HEK293T (cell line): ENCODE results near the gene MOK.
"Not testable (repeated sequence)": the region's sequence is repeated elsewhere in the genome, so short reads cannot be mapped to it uniquely, and the experiment has no call there.

ENCODE experiments used
- CTCF ChIA-PET: fragments of 350-600 bp; formaldehyde crosslinking; extraction: SDS; loops from one replicate; lab custom pipeline; 2021; ENCODE audit warnings: antibody characterized with exemption, inconsistent platforms; lab: Yijun Ruan, JAX
- POLR2A ChIA-PET: fragments of 350-600 bp; formaldehyde crosslinking; extraction: SDS; loops from one replicate; lab custom pipeline; 2020; ENCODE audit warnings: antibody characterized with exemption, inconsistent platforms; lab: Yijun Ruan, JAX
- DNase-seq: peaks from one replicate; pipeline ENCODE4 v3.0.0; 2012; ENCODE audit warnings: mixed read lengths; ENCODE audit errors: extremely low spot score
- ARNT ChIP-seq: fragments of 450-650 bp; IDR thresholded peaks from 2 replicates; pipeline ENCODE4 v1.6.1; 2017; ENCODE audit warnings: mild to moderate bottlenecking
- BHLHE40 ChIP-seq: fragments of 450-650 bp; IDR thresholded peaks from 2 replicates; pipeline ENCODE4 v1.6.1; 2016; ENCODE audit warnings: mild to moderate bottlenecking, moderate library complexity, borderline replicate concordance
- CTBP1 ChIP-seq: fragments of 450-650 bp; IDR thresholded peaks from 2 replicates; pipeline ENCODE4 v1.6.1; 2016; ENCODE audit warnings: borderline replicate concordance
- ELF4 ChIP-seq: fragments of 450-650 bp; IDR thresholded peaks from 2 replicates; pipeline ENCODE4 v1.6.1; 2017; ENCODE audit warnings: antibody characterized with exemption
- FOXA1 ChIP-seq: fragments of 450-650 bp; IDR thresholded peaks from 2 replicates; pipeline ENCODE4 v1.6.1; 2016; ENCODE audit warnings: mild to moderate bottlenecking
- FOXK2 ChIP-seq: fragments of 450-650 bp; IDR thresholded peaks from 2 replicates; pipeline ENCODE4 v1.6.1; 2016; ENCODE audit warnings: mild to moderate bottlenecking
- FOXM1 ChIP-seq: fragments of 450-650 bp; IDR thresholded peaks from 2 replicates; pipeline ENCODE4 v1.6.1; 2017; ENCODE audit warnings: mild to moderate bottlenecking, borderline replicate concordance
- HDGF ChIP-seq: fragments of 450-650 bp; IDR thresholded peaks from 2 replicates; pipeline ENCODE4 v1.6.1; 2017; ENCODE audit warnings: antibody characterized with exemption, borderline replicate concordance
- L3MBTL2 ChIP-seq: fragments of 450-650 bp; conservative IDR thresholded peaks from 2 replicates; pipeline ENCODE4 v1.6.1; 2016; ENCODE audit warnings: mild to moderate bottlenecking
- LEF1 ChIP-seq: fragments of 450-650 bp; IDR thresholded peaks from 2 replicates; pipeline ENCODE4 v1.6.1; 2017; ENCODE audit warnings: mild to moderate bottlenecking, borderline replicate concordance
- NFRKB ChIP-seq: fragments of 450-650 bp; IDR thresholded peaks from 2 replicates; pipeline ENCODE4 v1.6.1; 2016; ENCODE audit warnings: mild to moderate bottlenecking, moderate library complexity
- SP1 ChIP-seq: fragments of 450-650 bp; IDR thresholded peaks from 2 replicates; pipeline ENCODE4 v1.6.1; 2017
- SUZ12 ChIP-seq: fragments of 450-650 bp; IDR thresholded peaks from 2 replicates; pipeline ENCODE4 v1.6.1; 2016; ENCODE audit warnings: mild to moderate bottlenecking
- TARDBP ChIP-seq: fragments of 450-650 bp; IDR thresholded peaks from 2 replicates; pipeline ENCODE4 v1.6.1; 2016
- ZNF384 ChIP-seq: fragments of 450-650 bp; IDR thresholded peaks from 2 replicates; pipeline ENCODE4 v1.6.1; 2016
- TF ChIP-seq, protein P1 (sequence below): fragments of 450-650 bp; IDR thresholded peaks from 2 replicates; pipeline ENCODE4 v1.6.1; 2016

Gene MOK

DNA sequence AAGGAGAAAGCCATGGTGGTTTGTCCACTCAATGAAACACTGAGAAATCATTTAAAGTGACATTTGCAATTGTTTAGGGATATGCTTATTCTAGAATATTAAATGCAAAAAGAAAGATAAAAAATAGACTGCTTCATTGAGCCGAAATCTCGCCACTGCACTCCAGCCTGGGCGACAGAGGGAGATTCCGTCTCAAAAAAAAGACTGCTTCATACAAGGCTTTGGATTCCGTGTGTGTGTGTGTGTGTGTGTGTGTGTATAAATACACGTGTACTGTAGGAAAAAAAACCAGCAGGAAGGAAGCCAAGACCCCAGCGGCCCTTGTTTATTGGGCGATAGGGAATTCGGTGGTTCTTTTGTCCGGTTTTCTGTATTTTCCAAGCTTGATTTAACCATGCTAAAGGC lies 11.4 kb upstream of the MOK start:
- ChIA-PET POLR2A (interaction anchor here (0.6 to 2.1 kb wide), 3 partner anchors 11 to 228 kb away, joined by 3 to 9 read pairs (median 8); partner anchors contain the start of genes CINP, MOK and TECPR2), CTCF (interaction anchor here (0.6 kb wide), 1 partner anchor 358 kb away, joined by 4 read pairs; no protein-coding TSS in a partner anchor)
- TF ChIP-seq FOXA1 (no peak), NFRKB (no peak), L3MBTL2 (no peak; the same call in 1 of the 2 replicates), SUZ12 (no peak), FOXK2 (no peak), FOXM1 (no peak)
- DNase-seq, result no peak

DNA sequence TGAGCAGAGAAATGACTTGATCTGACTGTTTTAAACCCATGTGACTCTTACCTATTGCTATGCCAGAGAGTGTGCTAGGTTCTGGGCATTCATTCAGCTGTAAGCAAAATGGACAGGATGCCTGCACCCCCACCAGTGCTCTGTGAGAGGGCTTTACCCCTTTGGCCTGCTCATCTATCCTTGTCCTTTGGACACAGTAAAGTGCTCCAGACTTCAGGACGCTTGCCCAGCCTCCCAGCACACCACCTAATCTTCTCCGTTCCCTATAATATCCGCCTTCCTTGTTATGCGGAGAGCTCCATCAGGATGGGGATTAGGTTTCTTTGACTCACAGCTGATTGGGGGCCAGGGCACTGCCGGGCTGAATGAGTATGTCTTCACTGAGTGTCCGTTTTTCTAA lies 10.2 kb upstream of the MOK start:
- DNase-seq, result no peak
- TF ChIP-seq ELF4 (no peak), SP1 (no peak), CTBP1 (no peak), L3MBTL2 (no peak), NFRKB (no peak), HDGF (no peak), TARDBP (no peak), ARNT (no peak), SUZ12 (no peak)
- TF ChIP-seq, protein P1, sequence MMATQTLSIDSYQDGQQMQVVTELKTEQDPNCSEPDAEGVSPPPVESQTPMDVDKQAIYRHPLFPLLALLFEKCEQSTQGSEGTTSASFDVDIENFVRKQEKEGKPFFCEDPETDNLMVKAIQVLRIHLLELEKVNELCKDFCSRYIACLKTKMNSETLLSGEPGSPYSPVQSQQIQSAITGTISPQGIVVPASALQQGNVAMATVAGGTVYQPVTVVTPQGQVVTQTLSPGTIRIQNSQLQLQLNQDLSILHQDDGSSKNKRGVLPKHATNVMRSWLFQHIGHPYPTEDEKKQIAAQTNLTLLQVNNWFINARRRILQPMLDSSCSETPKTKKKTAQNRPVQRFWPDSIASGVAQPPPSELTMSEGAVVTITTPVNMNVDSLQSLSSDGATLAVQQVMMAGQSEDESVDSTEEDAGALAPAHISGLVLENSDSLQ, result no peak
- ChIA-PET POLR2A (interaction anchor here (1.4 to 1.8 kb wide), 4 partner anchors 10 to 99 kb away, joined by 3 to 8 read pairs (median 4); partner anchors contain the start of gene MOK), CTCF (interaction anchor here (1.0 to 1.6 kb wide), 7 partner anchors 11 to 252 kb away, joined by 3 to 11 read pairs (median 6); partner anchors contain the start of gene MOK)

DNA sequence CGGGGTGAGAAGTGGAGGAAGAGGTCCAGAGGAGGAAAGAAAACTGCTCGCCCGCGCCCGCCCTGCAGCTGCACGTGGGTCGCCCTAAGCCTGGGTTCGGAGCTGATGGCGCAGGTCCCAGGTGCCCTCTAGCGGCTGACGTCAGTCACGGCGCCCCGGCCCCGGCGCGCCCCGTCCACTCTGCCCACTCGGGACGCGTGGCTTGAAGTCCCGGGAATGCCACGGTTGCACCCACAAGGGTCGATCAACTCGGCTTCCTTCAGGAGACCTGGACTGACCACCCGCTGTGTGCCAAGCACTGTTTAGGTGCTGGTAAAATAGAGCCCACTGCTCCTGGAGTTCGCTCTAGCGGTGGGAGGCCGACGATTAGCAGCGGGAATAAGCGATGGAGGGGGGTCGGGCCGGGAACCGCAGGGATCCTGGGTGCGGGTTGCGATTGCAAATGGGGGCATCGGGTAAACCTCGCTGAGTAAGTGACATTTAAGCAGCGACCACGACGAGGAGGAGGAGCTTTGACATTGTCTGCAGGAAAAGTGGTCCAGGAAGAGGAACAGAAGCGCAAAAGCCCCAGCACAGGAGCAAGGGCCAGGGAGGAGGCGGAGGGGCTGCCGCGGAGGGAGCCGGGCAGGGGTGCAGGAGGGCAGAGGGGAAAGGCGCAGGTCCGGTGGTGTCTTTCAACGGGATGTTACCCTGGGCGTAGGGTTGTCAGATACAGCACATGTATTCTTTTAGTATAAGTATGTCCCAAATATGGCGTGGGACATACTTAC lies 9.5 kb upstream of the MOK start:
- ChIA-PET POLR2A (interaction anchor here (0.6 to 1.8 kb wide), 9 partner anchors 8 to 297 kb away, joined by 3 to 8 read pairs (median 3); partner anchors contain the start of gene MOK), CTCF (interaction anchor here (0.6 to 1.6 kb wide), 13 partner anchors 10 to 505 kb away, joined by 3 to 11 read pairs (median 4); partner anchors contain the start of gene MOK)
- DNase-seq, result peak; percentile 76
- TF ChIP-seq TARDBP (peak; percentile 96), L3MBTL2 (peak; percentile 86)
- TF ChIP-seq, protein P1, result no peak

DNA sequence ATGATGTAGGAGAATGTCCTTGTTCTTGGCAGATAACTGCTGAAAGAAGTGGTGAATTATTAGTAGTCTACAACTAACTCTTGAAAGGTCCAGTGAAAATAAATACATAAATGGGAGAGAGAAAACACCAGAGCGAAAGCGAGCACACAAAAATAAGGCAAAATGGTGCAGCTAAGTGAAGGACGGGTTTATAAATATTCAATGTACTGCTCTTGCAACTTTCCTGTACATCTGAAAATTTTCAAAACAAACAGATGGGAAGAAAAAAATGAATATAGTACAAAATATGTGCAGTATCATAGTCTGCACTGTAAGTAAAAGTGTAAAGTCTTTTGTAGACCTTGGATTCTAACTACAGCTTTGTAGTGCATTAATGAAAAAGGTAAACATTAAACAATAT lies 1.3 kb downstream of the MOK start:
- no peak for DNase-seq
- CTCF ChIA-PET, result interaction anchor here (1.8 kb wide), 1 partner anchor 11 kb away, joined by 11 read pairs; no protein-coding TSS in a partner anchor
- POLR2A ChIA-PET, result no interaction called here
- TF ChIP-seq, protein P1, result no peak
- TF ChIP-seq TARDBP, result no peak
- TF ChIP-seq SUZ12, result no peak
- no peak for TF ChIP-seq NFRKB
- no peak for TF ChIP-seq ELF4
- no peak for TF ChIP-seq FOXA1
- TF ChIP-seq BHLHE40, result no peak

DNA sequence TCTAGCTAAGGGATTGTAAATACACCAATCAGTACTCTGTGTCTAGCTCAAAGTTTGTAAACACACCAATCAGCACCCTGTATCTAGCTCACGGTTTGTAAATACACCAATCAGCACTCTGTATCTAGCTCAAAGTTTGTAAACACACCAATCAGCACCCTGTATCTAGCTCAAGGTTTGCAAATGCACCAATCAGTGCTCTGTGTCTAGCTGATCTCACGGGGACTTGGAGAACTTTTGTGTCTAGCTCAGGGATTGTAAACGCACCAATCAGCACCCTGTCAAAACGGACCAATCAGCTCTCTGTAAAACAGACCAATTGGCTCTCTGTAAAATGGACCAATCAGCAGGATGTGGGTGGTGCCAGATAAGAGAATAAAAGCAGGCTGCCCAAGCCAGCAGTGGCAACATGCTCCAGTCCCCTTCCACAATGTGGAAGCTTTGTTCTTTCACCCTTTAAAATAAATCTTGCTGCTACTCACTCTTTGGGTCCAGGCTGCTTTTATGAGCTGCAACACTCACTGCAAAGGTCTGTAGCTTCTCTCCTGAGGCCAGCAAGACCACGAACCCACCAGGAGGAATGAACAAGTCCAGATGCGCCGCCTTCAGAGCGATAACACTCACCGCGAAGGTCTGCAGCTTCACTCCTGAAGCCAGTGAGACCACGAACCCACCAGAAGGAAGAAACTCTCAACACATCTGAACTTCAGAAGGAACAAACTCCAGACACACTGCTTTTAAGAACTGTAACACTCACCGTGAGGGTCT lies 6.5 kb downstream of the MOK start:
- DNase-seq, CTCF ChIA-PET: not testable (repeated sequence)
- POLR2A ChIA-PET, result interaction anchor here (1.1 kb wide), 1 partner anchor 19 kb away, joined by 5 read pairs; no protein-coding TSS in a partner anchor

DNA sequence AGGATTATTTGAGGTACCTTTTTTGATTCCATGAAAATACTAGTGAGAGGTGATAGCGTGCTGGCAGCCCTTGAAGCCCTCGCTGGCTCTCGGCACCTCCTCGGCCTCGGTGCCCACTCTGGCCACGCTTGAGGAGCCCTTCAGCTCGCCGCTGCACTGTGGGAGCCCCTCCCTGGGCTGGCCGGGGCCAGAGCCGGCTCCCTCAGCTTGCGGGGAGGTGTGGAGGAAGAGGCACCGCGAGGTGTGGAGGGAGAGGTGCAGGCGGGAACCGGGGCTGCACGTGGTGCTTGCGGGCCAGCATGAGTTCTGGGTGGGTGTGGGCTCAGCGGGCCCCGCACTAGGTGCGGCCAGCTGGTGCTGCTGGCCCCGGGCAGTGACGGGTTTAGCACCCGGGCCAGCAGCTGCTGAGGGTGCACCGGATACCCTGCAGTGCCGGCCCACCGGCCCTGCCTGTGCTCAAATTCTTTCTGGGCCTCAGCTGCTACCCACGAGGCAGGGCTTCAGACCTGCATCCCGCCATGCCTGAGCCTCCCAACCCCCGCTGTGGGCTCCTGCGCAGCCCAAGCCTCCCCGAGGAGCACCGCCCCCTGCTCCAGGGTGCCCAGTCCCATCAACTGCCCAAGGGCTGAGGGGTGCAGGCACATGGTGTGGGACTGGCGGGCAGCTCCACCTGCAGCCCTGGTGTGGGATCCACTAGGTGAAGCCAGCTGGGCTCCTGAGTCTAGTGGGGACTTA lies 7.4 kb downstream of the MOK start:
- POLR2A ChIA-PET, result interaction anchor here (1.1 kb wide), 1 partner anchor 20 kb away, joined by 5 read pairs; no protein-coding TSS in a partner anchor
- CTCF ChIA-PET, result no interaction called here
- no peak for DNase-seq
- TF ChIP-seq TARDBP, result no peak
- TF ChIP-seq FOXK2, result no peak
- no peak for TF ChIP-seq FOXA1
- TF ChIP-seq SUZ12, result no peak
- TF ChIP-seq L3MBTL2, result no peak
- TF ChIP-seq HDGF, result no peak
- no peak for TF ChIP-seq LEF1
- TF ChIP-seq FOXM1, result no peak
- TF ChIP-seq CTBP1, result no peak
- TF ChIP-seq NFRKB, result no peak
- no peak for TF ChIP-seq SP1
- TF ChIP-seq ARNT, result no peak
- TF ChIP-seq, protein P1, result no peak
- no peak for TF ChIP-seq BHLHE40
- no peak for TF ChIP-seq ZNF384
- no peak for TF ChIP-seq ELF4
